Fibroblast of skin of right quadriceps (primary cell): ENCODE data around the gene CENPK.
"Not testable (repeated sequence)": the region's sequence is repeated elsewhere in the genome, so short reads cannot be mapped to it uniquely, and the experiment has no call there.

Experiments
- DNase-seq: peaks from one replicate; pipeline ENCODE4 v3.0.0-alpha.2; 2013

Gene CENPK

GRCh38 chr5:65562731-65563701, at the start of gene CENPK, which contains the start of gene PPWD1:
CENPK (minus strand) TSS chr5:65563168; CDS start chr5:65554907, 8,261 bp downstream.
PPWD1 (plus strand) TSS chr5:65563296; CDS start chr5:65563311, 15 bp downstream.
- peak; percentile 94 for DNase-seq

- no peak for DNase-seq
Observed at GRCh38 chr5:65612298-65612907, 49.4 kb upstream of the CENPK start.

GRCh38 chr5:65611524-65611923, 48.6 kb upstream of the CENPK start:
- DNase-seq, result no peak

GRCh38 chr5:65601761-65602160, 38.8 kb upstream of the CENPK start:
- DNase-seq, result not testable (repeated sequence)

GRCh38 chr5:65588694-65589093, 25.7 kb upstream of the CENPK start:
- DNase-seq, result no peak

- no peak for DNase-seq
Observed at GRCh38 chr5:65577141-65577540, 14.2 kb upstream of the CENPK start.

- DNase-seq, result no peak
Observed at GRCh38 chr5:65570598-65571226, 7.7 kb upstream of the CENPK start.

GRCh38 chr5:65566505-65566904, 3.5 kb upstream of the CENPK start:
- no peak for DNase-seq

GRCh38 chr5:65563777-65564176, 809 bp upstream of the CENPK start:
- no peak for DNase-seq

GRCh38 chr5:65556718-65557117, 6.2 kb downstream of the CENPK start:
- DNase-seq, result no peak

- no peak for DNase-seq
Observed at GRCh38 chr5:65556181-65556580, 6.8 kb downstream of the CENPK start.

- no peak for DNase-seq
Observed at GRCh38 chr5:65555287-65555686, 7.7 kb downstream of the CENPK start.

GRCh38 chr5:65553941-65554340, 9.0 kb downstream of the CENPK start:
- no peak for DNase-seq

- no peak for DNase-seq
Observed at GRCh38 chr5:65548281-65548680, 14.7 kb downstream of the CENPK start.

GRCh38 chr5:65546141-65546540, 16.8 kb downstream of the CENPK start:
- no peak for DNase-seq

GRCh38 chr5:65544473-65544872, 18.5 kb downstream of the CENPK start:
- DNase-seq, result no peak

GRCh38 chr5:65539827-65540226, 23.1 kb downstream of the CENPK start:
- DNase-seq, result no peak

- peak; percentile 16 for DNase-seq
Observed at GRCh38 chr5:65535529-65535987, 27.4 kb downstream of the CENPK start.

- DNase-seq, result no peak
Observed at GRCh38 chr5:65530904-65531303, 32.1 kb downstream of the CENPK start.

GRCh38 chr5:65525726-65526125, 37.2 kb downstream of the CENPK start:
- no peak for DNase-seq

- peak; percentile 18 for DNase-seq
Observed at GRCh38 chr5:65512170-65512937, 50.6 kb downstream of the CENPK start.

GRCh38 chr5:65508978-65509377, 54.0 kb downstream of the CENPK start:
- DNase-seq, result no peak

GRCh38 chr5:65506961-65507360, 56.0 kb downstream of the CENPK start:
- DNase-seq, result peak; percentile 71
